Measurements from ENCODE around the gene RBMX.

Gene RBMX

GRCh38 chrX:136829413-136829812, 51.1 kb downstream of the RBMX start:
- DNase-seq (ENCODE audit: low read depth): no peak
- Histone ChIP-seq H3K36me3 (ENCODE audit: control insufficient read depth, insufficient read depth, low read length, severe bottlenecking) (no peaks in the 10 kb centered on the region), H3K4me1 (ENCODE audit: control insufficient read depth, insufficient read depth, low read length) (no peaks in the 10 kb centered on the region), H3K9me3 (ENCODE audit: control insufficient read depth, low read length) (no peaks in the 10 kb centered on the region), H3K9ac (ENCODE audit: low read length) (no peak overlapping the region), H3K27me3 (replicated peaks; ENCODE audit: control insufficient read depth, insufficient read depth, low read length) (no peaks in the 10 kb centered on the region), H3K4me3 (ENCODE audit: low read length) (no peak overlapping the region)

DNA sequence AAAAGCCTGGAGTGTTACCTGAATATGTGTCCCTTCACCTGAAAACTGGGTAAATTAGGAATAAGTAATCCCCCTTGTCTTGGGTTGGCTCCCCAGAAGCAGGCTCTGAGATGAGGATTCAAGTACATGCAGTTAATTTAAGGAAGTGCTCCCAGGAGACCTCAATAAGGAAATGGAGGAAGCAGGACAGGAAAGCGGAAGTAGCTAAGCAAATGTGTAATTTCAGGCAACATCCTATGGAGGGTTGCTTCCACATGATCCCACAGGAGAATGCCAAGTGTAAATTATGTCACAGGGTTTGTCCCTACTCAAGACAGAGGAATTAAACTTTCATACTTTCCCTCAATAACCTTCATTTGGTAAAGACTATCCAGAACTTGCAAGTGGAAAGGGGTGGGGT, 51.7 kb downstream of the RBMX start:
- no peak for DNase-seq (ENCODE audit: low read depth)
- no peaks in the 10 kb centered on the region for H3K9me3 ChIP-seq (ENCODE audit: control insufficient read depth, low read length)
- no peaks in the 10 kb centered on the region for H3K36me3 ChIP-seq (ENCODE audit: control insufficient read depth, insufficient read depth, low read length, severe bottlenecking)
- no peaks in the 10 kb centered on the region for H3K4me1 ChIP-seq (ENCODE audit: control insufficient read depth, insufficient read depth, low read length)
- H3K9ac ChIP-seq (ENCODE audit: low read length): no peak overlapping the region
- H3K27me3 ChIP-seq (replicated peaks; ENCODE audit: control insufficient read depth, insufficient read depth, low read length): no peaks in the 10 kb centered on the region
- H3K4me3 ChIP-seq (ENCODE audit: low read length): no peak overlapping the region

DNA sequence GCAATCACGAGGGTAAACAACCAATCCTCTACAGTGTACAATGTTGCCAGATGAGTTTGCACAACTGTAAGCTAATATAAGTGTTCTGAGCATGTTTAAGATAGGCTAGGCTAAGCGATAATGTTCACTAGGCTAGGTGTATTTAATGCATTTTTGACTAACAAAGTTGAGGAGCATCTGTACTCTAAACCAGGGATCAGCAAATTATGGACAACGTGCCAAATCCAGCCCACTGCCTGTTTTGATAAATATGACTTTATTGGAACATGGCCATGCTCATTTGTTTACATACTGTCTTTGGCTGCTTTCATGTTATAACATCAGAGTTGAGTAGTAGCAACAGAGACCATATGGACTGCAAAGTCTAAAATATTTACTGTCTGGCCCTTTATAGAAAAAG, 53.5 kb downstream of the RBMX start:
- DNase-seq (ENCODE audit: low read depth): no peak
- peaks cover 5% of the 10 kb centered on the region for H3K4me1 ChIP-seq (ENCODE audit: control insufficient read depth, insufficient read depth, low read length)
- no peaks in the 10 kb centered on the region for H3K36me3 ChIP-seq (ENCODE audit: control insufficient read depth, insufficient read depth, low read length, severe bottlenecking)
- H3K4me3 ChIP-seq (ENCODE audit: low read length): no peak overlapping the region
- H3K9ac ChIP-seq (ENCODE audit: low read length): no peak overlapping the region
- H3K9me3 ChIP-seq (ENCODE audit: control insufficient read depth, low read length): no peaks in the 10 kb centered on the region
- no peaks in the 10 kb centered on the region for H3K27me3 ChIP-seq (replicated peaks; ENCODE audit: control insufficient read depth, insufficient read depth, low read length)

GRCh38 chrX:136825771-136826170, 54.8 kb downstream of the RBMX start:
- Histone ChIP-seq H3K36me3 (ENCODE audit: control insufficient read depth, insufficient read depth, low read length, severe bottlenecking) (no peaks in the 10 kb centered on the region), H3K9me3 (ENCODE audit: control insufficient read depth, low read length) (no peaks in the 10 kb centered on the region), H3K27me3 (replicated peaks; ENCODE audit: control insufficient read depth, insufficient read depth, low read length) (no peaks in the 10 kb centered on the region), H3K9ac (ENCODE audit: low read length) (no peak overlapping the region), H3K4me3 (ENCODE audit: low read length) (no peak overlapping the region), H3K4me1 (ENCODE audit: control insufficient read depth, insufficient read depth, low read length) (peaks cover 5% of the 10 kb centered on the region)
- no peak for DNase-seq (ENCODE audit: low read depth)
